HG03097 (cell line): Measurements from ENCODE around the gene CFB.
"Not testable (repeated sequence)": the region's sequence is repeated elsewhere in the genome, so short reads cannot be mapped to it uniquely, and the experiment has no call there.

Experiments used
- ATAC-seq: cut with Tn5 transposase; IDR thresholded peaks from one replicate; pipeline ENCODE4 v1.9.1; 2021; ENCODE audit not compliant: unreplicated experiment, low FRiP score

CFB gene

DNA sequence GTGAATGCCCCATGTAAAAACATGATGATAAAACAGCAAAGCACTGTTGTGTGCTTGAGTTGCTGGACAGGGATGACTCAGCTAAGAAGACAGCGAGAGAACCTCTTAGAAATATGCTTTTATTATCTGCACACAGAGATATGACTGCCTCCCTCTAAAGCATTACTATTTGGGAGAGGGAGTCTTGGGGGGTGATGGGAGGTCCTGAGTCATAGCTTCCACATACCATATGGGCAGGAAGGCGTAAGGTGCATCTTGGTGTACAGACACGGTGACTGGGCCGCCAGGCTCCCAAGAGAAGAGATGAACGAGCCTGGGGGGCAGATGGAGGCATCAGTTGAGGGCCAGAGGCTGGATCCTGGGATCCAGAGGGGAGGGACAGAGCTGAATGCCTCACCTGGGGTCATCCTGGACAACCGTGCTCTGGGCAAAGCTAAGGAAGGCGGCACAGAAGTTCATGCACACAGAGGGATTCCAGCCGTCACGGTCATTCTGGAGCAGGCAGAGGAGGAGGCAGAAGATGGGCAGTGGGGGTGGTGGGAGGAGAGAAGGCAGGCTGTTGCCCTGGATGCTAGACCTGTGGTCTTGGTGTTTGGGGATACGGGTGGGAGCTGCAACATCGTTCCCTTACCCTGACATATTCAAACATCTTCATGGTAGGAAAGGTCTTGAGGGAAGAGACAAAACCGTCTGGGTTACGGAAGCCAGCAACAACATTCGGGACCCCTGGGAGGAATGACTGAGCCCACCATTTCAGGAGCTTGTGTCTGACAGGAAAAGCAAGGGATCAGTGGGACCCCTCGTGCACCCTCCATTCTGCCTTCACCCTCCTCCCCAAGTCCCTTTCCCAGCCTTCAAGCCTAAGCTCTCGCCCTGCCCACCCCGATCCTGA, 24.1 kb downstream of the CFB start:
- no peak for ATAC-seq

GRCh38 chr6:31970604-31971271, 24.8 kb downstream of the CFB start:
- no peak for ATAC-seq

DNA sequence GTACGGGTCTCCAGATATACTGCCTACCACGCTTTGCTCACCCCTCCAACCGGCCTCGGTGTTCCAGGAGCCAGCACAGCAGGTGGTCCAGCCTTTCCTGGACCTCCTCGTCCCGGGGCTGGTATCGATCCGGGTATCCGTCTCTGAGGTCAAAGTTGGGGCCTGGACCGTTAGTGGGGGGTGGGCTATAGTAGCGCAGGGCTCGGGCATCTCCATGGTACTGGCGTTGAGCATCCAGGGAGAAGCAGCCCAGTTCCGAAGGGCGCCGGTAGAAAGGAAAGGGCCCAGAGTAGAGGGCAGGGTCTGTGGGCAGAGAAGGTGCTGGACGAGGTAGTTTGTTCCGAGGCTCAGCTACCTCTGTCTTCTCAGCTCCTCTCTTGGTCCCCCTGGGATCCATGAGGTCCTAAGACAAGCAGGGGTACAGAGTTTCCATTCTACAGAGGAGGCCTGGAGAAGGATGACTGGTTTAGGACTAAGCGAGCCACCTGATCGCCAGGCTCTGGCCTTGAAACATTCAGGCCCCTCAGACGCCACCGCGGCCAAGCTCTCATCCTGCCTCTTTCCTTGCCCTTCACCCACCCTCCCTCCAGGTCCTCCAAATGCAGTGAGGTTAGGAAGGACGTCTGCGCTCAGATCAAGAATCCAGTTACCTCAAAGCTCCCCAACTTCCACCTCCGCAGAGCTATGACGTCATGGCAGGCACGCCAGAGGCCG, 25.5 kb downstream of the CFB start:
- no peak for ATAC-seq

GRCh38 chr6:31971993-31972708, 26.3 kb downstream of the CFB start, which contains the start of gene DXO:
Gene DXO (minus strand): TSS chr6:31972138. CDS start chr6:31971675, 463 bp downstream.
- ATAC-seq: peak; percentile 85

DNA sequence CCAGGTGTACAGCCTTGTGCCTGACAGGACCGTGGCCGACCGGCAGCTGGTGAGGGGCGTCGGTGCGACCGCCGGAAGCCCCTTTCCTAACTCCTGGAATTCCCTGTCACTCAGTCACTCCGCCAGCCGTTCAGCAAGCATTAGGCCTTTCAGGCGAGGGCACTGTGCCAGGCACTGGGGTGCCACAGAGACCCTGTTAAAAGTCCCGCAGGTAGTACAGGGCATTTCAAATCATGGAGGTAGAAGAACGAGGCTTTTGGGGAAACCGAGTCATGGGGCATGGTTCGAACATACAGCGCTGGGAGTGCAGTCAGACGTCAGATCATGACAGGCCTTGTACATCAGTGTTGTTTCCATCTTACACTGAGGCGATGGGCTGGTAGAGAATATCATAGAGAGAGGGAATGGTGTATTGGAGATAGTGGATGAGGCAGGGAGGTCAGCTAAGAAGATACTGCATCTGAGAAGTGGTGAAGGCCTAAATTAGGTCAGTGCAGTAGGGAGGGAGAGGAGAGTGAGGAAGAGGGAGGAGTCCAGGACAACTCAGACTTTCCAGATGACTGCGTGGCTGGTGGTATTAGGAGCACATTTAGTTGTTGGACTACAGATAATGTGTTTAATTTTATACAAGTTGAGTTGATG, 26.9 kb downstream of the CFB start:
- no peak for ATAC-seq

- ATAC-seq: not testable (repeated sequence)
Observed at GRCh38 chr6:31976065-31976464, 30.2 kb downstream of the CFB start.

DNA sequence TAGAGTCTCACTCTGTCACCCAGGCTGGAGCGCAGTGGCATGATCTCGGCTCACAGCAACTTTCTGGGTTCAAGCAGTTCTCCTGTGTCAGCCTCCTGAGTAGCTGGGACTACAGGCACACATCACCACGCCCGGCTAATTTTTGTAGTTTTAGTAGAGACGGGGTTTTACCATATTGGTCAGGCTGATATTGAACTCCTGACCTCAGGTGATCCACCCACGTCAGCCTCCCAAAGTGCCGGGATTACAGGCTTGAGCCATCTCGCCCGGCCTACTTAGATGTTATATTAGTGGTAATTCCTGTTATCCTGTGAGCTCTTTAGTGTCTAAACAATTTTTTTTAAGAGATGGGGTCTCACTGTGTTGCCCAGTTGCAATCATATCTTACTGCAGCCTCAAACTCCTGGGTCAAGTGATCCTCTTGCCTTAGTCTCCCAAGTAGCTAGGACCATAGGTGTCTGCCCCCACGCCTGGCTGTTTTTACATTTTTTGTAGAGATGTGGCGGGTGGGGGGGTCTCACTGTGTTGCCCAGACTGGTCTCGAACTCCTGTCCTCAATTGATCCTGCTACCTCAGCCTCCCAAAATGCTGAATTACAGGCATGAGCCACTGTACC, 32.0 kb downstream of the CFB start:
- ATAC-seq: no peak

GRCh38 chr6:31978831-31979230, 32.9 kb downstream of the CFB start:
- ATAC-seq: no peak

DNA sequence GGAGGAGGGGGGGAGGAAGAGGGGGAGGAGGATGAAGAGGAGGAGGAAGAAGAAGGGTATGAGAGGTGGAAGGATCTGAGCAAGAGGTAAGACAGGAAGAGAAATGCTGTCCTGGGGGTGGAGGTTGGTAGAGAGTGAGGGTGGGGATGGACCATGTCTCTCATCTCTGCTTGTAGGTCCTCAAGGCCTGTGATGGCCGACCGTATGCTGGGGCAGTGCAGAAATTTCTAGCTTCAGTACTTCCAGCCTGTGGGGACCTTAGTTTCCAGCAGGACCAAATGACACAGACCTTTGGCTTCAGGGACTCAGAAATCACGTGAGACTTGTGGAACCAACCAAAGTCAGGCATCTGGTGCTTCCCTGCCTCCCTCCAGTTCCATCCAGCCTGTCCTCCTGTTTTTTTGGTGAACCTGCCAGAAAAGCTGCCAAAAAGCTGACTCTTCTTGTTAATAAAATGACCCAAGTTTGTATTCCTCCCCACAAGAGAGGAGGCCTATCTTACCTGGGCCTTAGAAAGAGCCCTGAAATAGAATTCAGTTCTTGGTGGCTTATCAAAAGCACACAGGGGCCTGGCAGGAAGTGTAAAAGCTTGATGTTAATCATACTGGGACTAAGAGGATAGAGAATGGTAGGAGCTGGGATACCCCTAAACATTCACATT, 33.5 kb downstream of the CFB start:
- no peak for ATAC-seq

- ATAC-seq: not testable (repeated sequence)
Observed at GRCh38 chr6:31980195-31980876, 34.4 kb downstream of the CFB start.

GRCh38 chr6:31980998-31981397, 35.1 kb downstream of the CFB start:
- ATAC-seq: not testable (repeated sequence)

GRCh38 chr6:31981744-31982143, 35.8 kb downstream of the CFB start, which contains the start of gene C4A:
Gene C4A (plus strand): TSS chr6:31982057. CDS start chr6:31982108, 51 bp downstream.
- not testable (repeated sequence) for ATAC-seq

- not testable (repeated sequence) for ATAC-seq
Observed at GRCh38 chr6:31989363-31989762, 43.5 kb downstream of the CFB start.

GRCh38 chr6:31994421-31994820, 48.5 kb downstream of the CFB start:
- not testable (repeated sequence) for ATAC-seq

GRCh38 chr6:31996385-31996784, 50.5 kb downstream of the CFB start:
- not testable (repeated sequence) for ATAC-seq
